ENCODE data around the gene BARX1.

DNA sequence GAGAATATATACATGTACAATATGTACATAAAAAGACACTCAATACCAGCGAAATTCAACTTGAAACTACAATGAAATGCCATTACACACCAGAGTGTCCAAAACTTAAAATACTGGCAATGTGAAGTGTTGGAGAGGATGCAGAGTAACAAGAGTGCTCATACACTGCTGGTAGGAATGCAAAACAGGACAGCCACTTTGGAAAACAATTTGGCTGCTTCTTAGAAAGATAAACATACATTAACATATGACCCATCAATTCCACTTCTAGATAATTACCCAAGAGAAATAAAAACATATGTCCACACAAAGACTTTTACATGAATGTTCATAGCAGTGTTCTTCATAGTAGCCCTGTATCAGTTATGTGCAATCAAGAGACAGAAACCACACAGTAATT lies 39.4 kb upstream of the BARX1 start:
- TF ChIP-seq ELF4 (IDR thresholded peaks at IDR 0.05) (no peak), BHLHE40 (IDR thresholded peaks at IDR 0.05; ENCODE audit: borderline replicate concordance) (no peak), TARDBP (IDR thresholded peaks at IDR 0.05) (no peak), ARNT (IDR thresholded peaks at IDR 0.05) (no peak), SUZ12 (IDR thresholded peaks at IDR 0.05) (no peak), FOXM1 (IDR thresholded peaks at IDR 0.05; ENCODE audit: borderline replicate concordance) (no peak), SP1 (IDR thresholded peaks at IDR 0.05) (no peak), L3MBTL2 (conservative IDR thresholded peaks at IDR 0.05) (no peak), FOXK2 (IDR thresholded peaks at IDR 0.05) (no peak), ZNF384 (IDR thresholded peaks at IDR 0.05) (no peak), HDGF (IDR thresholded peaks at IDR 0.05; ENCODE audit: borderline replicate concordance) (no peak), CTBP1 (IDR thresholded peaks at IDR 0.05; ENCODE audit: borderline replicate concordance) (no peak)
- TF ChIP-seq, protein P1, sequence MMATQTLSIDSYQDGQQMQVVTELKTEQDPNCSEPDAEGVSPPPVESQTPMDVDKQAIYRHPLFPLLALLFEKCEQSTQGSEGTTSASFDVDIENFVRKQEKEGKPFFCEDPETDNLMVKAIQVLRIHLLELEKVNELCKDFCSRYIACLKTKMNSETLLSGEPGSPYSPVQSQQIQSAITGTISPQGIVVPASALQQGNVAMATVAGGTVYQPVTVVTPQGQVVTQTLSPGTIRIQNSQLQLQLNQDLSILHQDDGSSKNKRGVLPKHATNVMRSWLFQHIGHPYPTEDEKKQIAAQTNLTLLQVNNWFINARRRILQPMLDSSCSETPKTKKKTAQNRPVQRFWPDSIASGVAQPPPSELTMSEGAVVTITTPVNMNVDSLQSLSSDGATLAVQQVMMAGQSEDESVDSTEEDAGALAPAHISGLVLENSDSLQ (IDR thresholded peaks at IDR 0.05), result no peak
